HG03280 (cell line): Measurements from ENCODE around the gene KIF22.
"Not testable (repeated sequence)": the region's sequence is repeated elsewhere in the genome, so short reads cannot be mapped to it uniquely, and the experiment has no call there.

Source experiments
- ATAC-seq: cut with Tn5 transposase; IDR thresholded peaks from one replicate; pipeline ENCODE4 v1.9.1; 2021; ENCODE audit warnings: mild to moderate bottlenecking, moderate library complexity; ENCODE audit not compliant: unreplicated experiment

KIF22 gene

DNA sequence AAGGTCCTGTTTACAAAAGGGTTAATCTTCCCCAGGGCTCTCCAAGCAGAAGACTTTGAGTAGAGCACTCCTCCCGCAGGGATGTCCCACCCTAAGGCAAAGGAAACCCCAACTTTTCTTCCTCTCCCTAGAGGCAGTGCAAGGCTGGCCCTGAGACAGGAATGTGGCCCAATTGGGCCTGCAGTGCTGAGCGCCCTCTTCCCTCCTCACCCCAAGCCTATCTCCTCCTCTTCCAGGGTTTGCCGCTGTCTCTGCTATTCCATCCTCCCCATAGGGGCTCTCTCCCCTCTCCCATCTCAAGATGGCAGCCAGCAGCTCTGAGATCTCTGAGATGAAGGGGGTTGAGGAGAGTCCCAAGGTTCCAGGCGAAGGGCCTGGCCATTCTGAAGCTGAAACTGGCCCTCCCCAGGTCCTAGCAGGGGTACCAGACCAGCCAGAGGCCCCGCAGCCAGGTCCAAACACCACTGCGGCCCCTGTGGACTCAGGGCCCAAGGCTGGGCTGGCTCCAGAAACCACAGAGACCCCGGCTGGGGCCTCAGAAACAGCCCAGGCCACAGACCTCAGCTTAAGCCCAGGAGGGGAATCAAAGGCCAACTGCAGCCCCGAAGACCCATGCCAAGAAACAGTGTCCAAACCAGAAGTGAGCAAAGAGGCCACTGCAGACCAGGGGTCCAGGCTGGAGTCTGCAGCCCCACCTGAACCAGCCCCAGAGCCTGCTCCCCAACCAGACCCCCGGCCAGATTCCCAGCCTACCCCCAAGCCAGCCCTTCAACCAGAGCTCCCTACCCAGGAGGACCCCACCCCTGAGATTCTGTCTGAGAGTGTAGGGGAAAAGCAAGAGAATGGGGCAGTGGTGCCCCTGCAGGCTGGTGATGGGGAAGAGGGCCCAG is 22.4 kb downstream of the KIF22 start:
- ATAC-seq: no peak

DNA sequence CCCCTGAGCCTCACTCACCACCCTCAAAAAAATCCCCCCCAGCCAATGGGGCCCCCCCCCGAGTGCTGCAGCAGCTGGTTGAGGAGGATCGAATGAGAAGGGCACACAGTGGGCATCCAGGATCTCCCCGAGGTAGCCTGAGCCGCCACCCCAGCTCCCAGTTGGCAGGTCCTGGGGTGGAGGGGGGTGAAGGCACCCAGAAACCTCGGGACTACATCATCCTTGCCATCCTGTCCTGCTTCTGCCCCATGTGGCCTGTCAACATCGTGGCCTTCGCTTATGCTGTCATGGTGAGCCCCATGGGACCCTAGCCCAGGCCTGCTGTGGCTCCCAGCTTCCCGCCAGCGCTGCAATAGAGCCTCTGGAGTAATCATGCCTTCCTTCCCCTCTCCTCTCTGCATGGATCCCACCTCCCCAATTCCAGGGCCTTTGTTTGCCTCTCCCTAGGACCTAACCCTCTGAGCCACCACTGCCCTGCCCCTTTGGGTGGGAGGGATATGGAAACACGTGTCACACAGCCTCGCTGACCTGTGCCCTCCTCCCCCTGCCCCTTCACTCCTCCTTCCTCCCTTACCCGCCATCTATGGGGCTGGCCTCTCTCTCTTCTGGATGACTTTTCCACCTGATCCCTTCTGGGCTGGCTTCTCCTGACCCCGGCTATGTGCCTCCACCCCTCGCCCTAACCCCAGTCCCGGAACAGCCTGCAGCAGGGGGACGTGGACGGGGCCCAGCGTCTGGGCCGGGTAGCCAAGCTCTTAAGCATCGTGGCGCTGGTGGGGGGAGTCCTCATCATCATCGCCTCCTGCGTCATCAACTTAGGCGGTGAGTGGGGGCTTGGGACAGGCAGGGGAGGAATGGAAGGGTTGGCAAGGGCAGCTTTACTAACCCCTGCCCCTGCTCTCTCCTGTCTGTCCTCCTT is 23.4 kb downstream of the KIF22 start:
- ATAC-seq: no peak

DNA sequence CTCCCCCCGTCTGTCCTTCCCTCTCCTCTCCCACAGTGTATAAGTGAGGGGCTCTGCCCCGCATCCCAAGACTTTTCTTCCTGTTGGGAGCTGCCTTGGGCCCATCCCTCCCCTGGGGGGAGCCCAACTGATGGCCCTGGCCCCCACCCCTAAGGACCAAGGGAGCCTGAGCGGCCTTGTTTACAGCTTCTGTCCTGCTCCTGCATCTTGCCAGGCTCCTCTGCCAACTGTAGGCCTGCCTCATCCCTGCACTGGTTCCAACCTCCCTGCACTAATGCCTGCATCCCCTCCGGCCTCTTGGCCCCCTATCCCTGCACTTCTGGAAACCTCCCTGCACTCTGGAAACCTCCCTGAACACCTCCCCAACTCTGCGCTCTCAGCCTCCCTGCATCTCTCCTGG is 24.0 kb downstream of the KIF22 start:
- ATAC-seq: no peak

DNA sequence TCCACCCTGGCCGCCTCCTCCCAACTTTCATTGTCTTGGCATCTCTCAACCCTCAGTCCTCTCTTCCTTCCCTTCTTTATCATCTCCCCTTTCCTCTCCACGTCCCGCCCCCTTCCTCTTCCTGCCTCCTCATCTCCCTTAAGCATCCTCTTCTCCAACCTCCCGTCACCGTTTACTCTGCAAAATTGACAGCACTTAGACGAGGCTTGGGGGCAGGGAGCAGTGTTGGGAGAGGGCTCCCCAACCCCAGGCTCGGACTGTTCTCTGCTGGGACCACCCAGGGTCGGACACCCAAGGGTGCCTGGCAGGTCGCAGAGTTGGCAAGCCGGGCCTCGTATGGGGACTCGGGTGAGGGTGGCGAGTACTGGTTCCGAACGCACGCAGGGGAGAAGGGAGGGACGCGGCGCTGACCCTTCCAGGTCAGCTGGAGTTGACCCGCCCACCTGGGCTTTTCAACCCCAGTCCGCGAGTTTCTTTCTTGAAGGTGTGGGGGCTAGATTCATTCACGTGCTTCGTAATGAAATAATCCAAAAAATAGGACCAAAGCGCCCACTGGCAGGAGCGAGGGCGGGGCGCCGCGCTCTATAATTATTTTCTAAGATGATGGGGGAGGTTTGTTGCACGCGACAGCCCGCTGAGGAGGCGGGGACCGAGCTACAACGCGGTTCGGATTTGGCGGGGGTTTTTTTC is 24.6 kb downstream of the KIF22 start:
- ATAC-seq: no peak

DNA sequence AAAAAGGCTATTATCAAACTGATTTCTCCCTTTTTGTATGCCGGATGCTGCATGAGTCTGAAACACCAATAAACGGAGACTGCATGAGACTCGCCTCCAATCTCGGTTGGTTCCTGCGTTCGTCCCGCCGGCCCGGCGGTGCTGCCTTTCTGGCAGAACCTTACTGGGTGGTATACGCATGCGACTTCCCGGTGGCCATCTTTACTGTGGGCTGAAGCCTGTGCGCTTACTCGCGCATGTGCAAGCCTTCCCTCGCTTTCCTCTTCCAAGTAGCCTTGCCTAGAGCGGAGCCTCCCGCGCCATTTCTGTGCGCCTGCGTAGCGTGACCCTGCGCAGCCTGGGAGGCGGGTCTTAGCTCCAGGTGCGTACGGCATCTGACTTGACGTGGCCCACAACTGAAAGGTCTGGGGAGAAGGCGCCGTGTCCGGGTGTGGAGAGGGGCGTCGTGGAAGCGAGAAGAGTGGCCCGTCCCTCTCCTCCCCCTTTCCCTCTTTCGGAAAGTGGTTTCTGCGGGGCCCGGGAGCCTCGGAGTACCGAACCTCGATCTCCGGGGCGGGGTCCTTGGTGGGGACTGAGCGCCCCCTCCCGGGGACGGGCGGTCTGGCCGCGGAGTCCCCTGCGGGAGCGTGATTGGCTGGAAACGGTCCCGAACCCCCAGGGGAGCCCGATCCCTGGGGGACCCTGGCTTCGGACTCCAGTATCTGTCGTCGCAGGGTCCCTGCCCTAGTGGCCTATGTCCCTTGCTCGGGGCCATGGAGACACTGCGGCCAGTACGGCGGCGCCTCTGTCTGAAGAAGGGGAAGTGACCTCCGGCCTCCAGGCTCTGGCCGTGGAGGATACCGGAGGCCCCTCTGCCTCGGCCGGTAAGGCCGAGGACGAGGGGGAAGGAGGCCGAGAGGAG is 25.5 kb downstream of the KIF22 start, which contains the start of gene PAGR1:
PAGR1 (plus strand) TSS at position 360 of the 901 bp plus-strand sequence; CDS start at position 734, 374 bp downstream.
- peak; percentile 60 for ATAC-seq

DNA sequence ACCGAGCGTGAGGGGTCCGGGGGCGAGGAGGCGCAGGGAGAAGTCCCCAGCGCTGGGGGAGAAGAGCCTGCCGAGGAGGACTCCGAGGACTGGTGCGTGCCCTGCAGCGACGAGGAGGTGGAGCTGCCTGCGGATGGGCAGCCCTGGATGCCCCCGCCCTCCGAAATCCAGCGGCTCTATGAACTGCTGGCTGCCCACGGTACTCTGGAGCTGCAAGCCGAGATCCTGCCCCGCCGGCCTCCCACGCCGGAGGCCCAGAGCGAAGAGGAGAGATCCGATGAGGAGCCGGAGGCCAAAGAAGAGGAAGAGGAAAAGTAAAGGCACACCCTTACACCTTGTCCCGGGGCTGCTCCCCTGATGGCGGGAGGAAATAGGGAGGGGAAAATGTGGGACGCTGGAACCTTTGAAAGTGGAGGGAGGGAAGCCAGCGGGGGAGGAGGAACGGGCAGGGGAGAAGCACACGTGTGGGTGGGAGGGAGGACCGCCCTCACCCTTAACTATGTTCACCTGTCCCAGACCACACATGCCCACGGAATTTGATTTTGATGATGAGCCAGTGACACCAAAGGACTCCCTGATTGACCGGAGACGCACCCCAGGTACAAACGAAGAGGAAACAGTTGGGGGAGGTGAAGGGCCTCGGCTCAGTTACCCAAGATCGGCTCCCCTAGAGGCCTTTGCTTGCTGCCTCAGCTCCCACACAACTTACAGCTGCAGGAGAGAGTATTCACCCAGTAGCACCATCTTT is 26.3 kb downstream of the KIF22 start:
- no peak for ATAC-seq

DNA sequence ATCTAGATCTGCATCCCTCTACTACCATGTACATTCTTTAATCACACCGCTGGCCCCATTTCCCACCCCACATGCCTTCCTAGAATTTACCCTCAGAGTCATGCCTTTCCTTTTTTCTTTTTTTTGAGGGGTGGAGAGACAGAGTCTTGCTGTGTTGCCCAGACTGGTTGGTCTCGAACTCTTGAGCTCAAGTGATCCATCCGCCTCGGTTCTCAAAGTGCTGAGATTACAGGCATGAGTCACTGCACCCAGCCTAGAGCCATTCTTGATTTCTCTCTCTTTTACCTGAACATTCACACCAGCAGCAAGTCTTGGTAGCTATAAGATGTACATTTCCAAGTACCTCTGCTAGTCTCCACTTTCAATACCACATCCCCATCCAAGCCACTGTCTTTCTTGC is 27.5 kb downstream of the KIF22 start:
- no peak for ATAC-seq

DNA sequence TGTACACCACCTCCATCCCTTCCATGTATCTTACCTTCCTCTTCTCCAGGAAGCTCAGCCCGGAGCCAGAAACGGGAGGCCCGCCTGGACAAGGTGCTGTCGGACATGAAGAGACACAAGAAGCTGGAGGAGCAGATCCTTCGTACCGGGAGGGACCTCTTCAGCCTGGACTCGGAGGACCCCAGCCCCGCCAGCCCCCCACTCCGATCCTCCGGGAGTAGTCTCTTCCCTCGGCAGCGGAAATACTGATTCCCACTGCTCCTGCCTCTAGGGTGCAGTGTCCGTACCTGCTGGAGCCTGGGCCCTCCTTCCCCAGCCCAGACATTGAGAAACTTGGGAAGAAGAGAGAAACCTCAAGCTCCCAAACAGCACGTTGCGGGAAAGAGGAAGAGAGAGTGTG is 29.0 kb downstream of the KIF22 start:
- no peak for ATAC-seq

DNA sequence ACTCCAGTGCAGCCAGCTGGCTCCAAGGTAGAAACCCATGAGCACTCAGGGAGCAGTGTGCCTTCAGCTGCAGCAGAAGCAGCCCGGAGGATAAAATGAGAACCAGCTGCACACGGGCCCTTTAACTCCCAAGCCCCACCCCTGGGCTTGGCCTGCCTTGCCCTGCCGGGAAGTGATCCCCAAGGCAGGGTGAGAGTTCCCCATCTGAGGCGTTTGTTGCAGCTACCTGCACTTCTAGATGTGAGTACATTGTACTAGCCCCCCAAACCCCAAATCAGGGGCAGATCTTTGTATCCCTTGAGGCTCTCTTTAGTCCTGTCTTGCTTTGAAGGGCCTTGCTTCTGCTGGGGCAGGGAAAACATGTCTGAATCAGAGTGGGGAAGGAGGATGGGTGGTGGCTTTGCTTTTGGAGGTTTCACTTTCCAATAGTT is 29.7 kb downstream of the KIF22 start, which contains the start of gene MVP:
MVP (plus strand) TSS at position 192 of the 431 bp plus-strand sequence. CDS start 10,088 bp downstream, outside the sequence.
- ATAC-seq: no peak

DNA sequence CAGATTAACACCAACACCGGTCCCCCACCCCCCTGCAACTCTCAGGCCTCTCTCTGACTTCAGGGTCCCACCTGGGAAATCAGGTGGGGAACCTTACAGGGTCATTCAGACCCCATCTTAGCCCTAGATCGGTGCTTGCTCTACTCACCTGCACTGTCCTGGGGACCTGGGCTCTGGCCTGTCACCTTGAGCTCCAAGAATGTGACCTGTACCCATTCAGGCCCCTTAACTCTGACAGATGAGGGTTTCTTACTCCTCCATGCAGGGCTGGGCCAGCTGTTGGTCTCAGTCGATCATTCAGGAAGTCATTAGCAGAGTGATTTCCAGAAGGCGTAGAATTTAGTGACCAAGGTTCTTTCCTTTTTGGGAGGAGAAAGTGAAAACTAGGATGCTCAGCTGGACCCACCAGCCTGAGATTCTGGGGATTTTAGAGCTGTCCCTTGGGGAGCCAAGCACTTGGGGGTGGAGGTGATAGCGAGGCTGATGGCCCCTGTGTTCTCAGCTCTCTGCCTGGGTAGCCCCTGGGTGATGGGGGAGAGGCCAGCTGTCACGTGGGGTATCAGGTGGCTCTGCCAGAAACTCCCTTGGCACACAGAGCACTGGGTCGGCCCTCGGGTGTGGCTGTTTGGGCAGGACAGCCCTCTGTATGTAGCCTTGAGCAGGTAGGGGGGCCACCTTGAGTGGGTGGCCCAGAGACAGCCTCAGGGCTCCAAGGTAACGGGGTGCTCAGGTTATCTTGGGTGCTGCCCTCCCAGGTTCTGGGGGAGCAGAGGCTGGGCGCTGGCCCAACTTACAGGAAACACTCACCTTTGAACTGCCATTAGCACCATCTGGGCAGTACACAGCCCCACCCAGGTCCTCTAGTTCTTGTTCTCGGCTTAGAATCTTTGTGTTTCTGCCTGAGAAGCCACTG is 30.4 kb downstream of the KIF22 start:
- peak; percentile 27 for ATAC-seq

DNA sequence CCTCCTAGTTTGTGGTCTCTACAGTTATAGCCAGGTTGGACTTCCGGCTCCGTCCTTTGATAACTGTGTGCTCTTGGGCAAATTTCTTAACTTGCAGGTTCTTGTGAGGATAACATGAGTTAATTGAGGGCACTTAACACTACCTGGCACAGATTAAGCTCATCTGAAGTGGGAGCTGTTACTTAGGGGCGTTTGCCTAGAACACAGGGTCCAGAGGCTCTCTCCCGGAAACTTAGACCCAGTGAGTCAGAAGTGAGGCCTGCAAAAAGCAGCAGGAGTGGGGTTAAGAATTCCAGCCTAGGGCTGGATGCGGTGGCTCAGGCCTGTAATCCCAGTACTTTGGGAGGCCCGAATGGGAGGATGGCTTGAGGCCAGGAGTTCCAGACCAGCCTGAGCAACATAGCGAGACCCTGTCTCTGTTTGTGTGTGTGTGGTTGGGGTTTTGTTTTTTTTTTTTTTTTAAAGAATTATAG is 31.1 kb downstream of the KIF22 start:
- no peak for ATAC-seq

DNA sequence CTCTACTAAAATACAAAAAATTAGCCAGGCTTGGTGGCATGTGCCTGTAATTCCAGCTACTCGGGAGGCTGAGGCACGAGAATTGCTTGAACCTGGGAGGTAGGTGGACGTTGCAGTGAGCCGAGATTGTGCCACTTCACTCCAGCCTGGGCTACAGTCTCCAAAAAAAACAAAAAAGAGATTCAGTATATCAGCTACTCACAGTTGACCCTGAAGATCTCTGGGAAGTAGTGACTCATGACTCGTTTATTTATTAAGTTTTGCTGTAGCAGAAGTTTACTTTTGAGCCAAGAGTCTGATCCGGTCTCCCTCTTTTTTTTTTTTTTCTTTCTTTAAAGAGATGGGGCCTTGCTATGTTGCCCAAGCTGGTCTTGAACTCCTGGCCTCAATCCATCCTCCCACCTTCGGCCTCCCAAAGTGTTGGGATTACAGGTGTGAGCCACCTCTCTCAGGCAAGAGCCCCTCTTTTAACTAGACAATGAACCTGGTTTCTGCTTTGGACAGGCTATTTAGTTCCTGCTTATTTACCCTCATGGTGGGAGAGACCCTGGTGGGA is 34.1 kb downstream of the KIF22 start:
- ATAC-seq: no peak

DNA sequence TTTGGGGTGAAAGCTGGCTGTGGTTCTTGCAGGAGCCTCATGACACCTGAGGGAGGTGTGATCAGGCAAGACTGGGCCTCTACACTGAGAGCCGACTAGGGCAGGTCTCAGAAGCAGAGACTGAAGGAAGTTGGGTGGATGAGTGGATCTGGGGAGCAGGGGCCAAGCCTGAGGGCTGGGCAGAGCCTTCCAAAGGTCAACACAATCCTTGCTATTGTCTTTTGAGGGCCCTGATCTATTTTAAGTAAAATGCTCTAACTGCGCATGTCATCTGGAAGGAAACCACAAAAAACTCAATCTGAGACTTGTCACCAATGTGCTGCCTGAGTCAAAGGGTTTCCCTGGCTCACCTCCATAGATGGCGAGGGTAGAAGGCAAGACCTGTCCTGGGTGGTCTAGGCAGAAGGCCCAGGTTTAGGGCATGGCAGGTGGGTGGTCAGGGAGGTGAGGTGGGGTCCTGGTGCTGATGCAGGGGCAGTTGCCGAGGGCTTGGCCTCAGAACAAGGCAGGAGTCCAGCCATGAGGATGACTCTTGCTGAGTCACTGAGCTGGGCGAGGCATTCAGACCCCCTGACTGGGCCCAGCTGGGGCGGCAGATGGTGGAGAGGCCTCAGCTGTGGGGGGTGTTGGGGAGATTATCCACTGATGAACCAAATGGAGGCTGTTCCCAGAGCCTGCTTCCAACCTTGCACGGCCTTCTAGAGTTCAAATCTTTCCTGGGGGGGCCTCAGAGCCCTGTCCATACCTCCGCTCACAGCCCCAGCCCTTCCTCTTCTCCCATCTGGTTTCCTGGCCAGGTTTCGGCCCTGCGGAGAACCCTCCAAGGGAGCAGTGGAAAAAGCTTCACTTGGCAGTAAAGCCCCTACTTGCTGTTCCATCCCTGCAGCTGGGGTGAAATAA is 34.8 kb downstream of the KIF22 start:
- ATAC-seq: no peak

DNA sequence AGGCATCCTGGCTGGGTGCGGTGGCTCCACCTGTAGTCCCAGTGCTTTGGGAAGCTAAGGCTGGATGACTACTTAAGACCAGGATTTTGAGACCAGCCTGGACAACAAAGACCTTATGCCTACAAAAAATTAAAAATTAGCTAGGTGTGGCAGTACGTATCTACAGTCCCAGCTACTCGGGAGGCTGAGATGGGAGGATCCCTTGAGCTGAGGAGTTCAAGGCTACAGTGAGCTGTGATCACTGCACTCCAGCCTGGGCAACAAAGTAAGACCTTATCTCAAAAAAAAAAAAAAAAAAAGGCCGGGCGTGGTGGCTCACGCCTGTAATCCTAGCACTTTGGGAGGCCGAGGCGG is 35.8 kb downstream of the KIF22 start:
- no peak for ATAC-seq

DNA sequence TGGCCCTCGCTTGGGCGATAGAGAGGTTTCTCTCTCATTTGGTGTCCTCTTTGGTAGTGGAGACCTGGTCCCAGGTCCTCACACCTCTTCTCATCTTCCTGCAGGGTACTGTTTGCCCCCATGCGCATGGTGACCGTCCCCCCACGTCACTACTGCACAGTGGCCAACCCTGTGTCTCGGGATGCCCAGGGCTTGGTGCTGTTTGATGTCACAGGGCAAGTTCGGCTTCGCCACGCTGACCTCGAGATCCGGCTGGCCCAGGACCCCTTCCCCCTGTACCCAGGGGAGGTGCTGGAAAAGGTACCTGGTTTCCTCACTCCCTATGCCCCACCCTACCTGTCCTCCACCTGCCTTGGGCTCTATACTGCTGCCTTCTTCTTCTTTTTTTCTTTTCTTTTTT is 40.2 kb downstream of the KIF22 start:
- ATAC-seq: no peak

DNA sequence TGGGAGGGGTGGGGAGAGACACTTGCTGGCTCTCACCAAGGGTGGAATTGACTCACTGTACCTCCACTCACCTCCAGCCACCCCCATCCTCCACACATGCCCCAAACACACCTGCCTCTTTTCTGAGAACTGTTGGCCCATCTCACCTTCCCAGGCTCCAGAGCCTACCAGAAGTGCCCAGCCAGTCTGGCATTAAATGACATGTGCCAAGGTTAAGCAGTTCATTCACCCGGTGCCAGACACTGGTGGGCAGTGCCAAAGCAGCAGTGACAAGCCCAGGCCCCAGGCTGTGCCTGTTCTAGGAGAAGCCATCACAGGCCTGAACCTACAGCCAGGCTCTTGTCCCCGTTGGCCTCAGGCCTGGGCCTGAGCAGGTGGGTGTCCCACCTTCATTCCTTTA is 40.9 kb downstream of the KIF22 start:
- ATAC-seq: no peak

DNA sequence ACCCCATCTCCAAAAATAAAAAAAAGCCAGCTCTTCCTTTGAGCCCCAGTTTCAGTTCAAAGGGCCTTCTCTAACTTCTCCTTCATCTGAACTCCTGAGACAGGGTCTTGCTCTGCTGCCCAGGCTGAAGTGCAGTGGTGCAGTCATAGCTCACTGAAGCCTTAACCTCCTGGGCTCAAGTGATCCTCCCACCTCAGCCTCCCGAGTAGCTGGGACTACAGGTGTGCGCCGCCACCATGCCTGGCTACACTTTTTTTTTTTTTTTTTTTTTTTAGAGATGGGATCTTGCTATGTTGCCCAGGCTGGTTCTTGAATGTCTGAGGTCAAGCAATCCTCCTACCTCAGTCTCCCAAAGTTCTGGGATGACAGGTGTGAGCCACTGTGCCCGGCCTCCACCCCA is 42.7 kb downstream of the KIF22 start:
- not testable (repeated sequence) for ATAC-seq
